Measurements from ENCODE around the gene GMDS.

GRCh38 chr6:2197177-2197671 lies 48.2 kb downstream of the GMDS start:
- TF ChIP-seq CTCF (IDR thresholded peaks at IDR 0.05 in 4 of 5, conservative IDR thresholded peaks at IDR 0.05 in 1 of 5) (no peak), POLR2A (IDR thresholded peaks at IDR 0.05) (no peak)

Measured in gastrocnemius medialis (tissue), 4 donors.